IPS DF 4.7 (cell line): ENCODE data around the gene DPPA4.
A peak's percentile ranks its signal among the peaks of the same experiment; 100 is the strongest.

Experiments
- DNase-seq: peaks from one replicate; pipeline ENCODE4 v3.0.0-alpha.2; 2013; ENCODE audit warnings: low spot score; ENCODE audit errors: extremely low read depth

DPPA4 gene

GRCh38 chr3:109339197-109339596, 1.9 kb upstream of the DPPA4 start:
- no peak for DNase-seq

- no peak for DNase-seq
Observed at GRCh38 chr3:109338322-109338721, 976 bp upstream of the DPPA4 start.

GRCh38 chr3:109336291-109336861, 970 bp downstream of the DPPA4 start:
- DNase-seq, result no peak

GRCh38 chr3:109334572-109334971, 2.8 kb downstream of the DPPA4 start:
- DNase-seq, result no peak

- DNase-seq, result no peak
Observed at GRCh38 chr3:109331692-109332091, 5.7 kb downstream of the DPPA4 start.

GRCh38 chr3:109330405-109330804, 6.9 kb downstream of the DPPA4 start:
- no peak for DNase-seq

- no peak for DNase-seq
Observed at GRCh38 chr3:109328202-109328601, 9.1 kb downstream of the DPPA4 start.

GRCh38 chr3:109325657-109326056, 11.7 kb downstream of the DPPA4 start:
- no peak for DNase-seq

- DNase-seq, result no peak
Observed at GRCh38 chr3:109325109-109325508, 12.2 kb downstream of the DPPA4 start.

GRCh38 chr3:109316162-109316730, 21.1 kb downstream of the DPPA4 start, which contains the start of gene DPPA2:
DPPA2 (minus strand) TSS chr3:109316517; CDS start chr3:109314542, 1,975 bp downstream.
- peak; percentile 91 for DNase-seq

GRCh38 chr3:109313061-109313460, 24.3 kb downstream of the DPPA4 start:
- no peak for DNase-seq

- no peak for DNase-seq
Observed at GRCh38 chr3:109297496-109297895, 39.9 kb downstream of the DPPA4 start.

GRCh38 chr3:109284071-109284470, 53.3 kb downstream of the DPPA4 start:
- no peak for DNase-seq

GRCh38 chr3:109278546-109278945, 58.8 kb downstream of the DPPA4 start:
- no peak for DNase-seq

GRCh38 chr3:109278141-109278540, 59.2 kb downstream of the DPPA4 start:
- DNase-seq, result no peak
